Mesothelial cell of epicardium (in vitro differentiated cells): ENCODE data around the gene FNIP2. TPM values are rescaled to one million over a fixed set of nuclear protein-coding genes. Genes with fewer than 3 reads are reported as not detected.

ENCODE experiments used
- DNase-seq, 2 experiments: peaks; one replicate each; pipeline ENCODE4 v3.0.0; 2021; ENCODE audit warnings: low spot score in 2 of 2; ENCODE audit not compliant: unreplicated experiment in 2 of 2
- H3K27ac Mint-ChIP-seq: 2 replicates; pipeline ENCODE4 v1.8.0; 2021; ENCODE audit warnings: mixed read lengths
- H3K27me3 Mint-ChIP-seq: 2 replicates; pipeline ENCODE4 v1.8.0; 2021; ENCODE audit warnings: low read depth, mixed read lengths
- H3K36me3 Mint-ChIP-seq: 2 replicates; pipeline ENCODE4 v1.8.0; 2021; ENCODE audit warnings: mixed read lengths
- H3K4me1 Mint-ChIP-seq: 2 replicates; pipeline ENCODE4 v1.8.0; 2021; ENCODE audit warnings: mixed read lengths
- H3K4me3 Mint-ChIP-seq: 2 replicates; pipeline ENCODE4 v1.8.0; 2021; ENCODE audit warnings: mild to moderate bottlenecking, moderate library complexity, mixed read lengths
- H3K9me3 Mint-ChIP-seq: 2 replicates; pipeline ENCODE4 v1.8.0; 2021; ENCODE audit warnings: mixed read lengths
- CTCF ChIP-seq: fragments of 200-600 bp; sonication (generic); IDR thresholded peaks from one replicate; pipeline ENCODE4 v1.5.0; 2021; ENCODE audit warnings: antibody characterized with exemption; ENCODE audit not compliant: unreplicated experiment
- total RNA-seq: library from RNA; stranded (reverse); gene quantifications from 3 replicates; pipeline ENCODE4 v1.2.1, GENCODE V29; 2021

The FNIP2 gene
- total RNA-seq, 1 donor from 2014 or later = 32.1 TPM

GRCh38 chr4:158836828-158837449, 68.1 kb downstream of the FNIP2 start:
- no peaks in the 10 kb centered on the region for H3K9me3 Mint-ChIP-seq
- no peak overlapping the region for H3K4me3 Mint-ChIP-seq
- H3K4me1 Mint-ChIP-seq = peaks cover 5% of the 10 kb centered on the region
- H3K27ac Mint-ChIP-seq = no peak overlapping the region
- TF ChIP-seq CTCF = no peak
- no peak for DNase-seq
- H3K36me3 Mint-ChIP-seq = peaks cover 41% of the 10 kb centered on the region
- H3K27me3 Mint-ChIP-seq = no peaks in the 10 kb centered on the region

GRCh38 chr4:158837527-158838141, 68.8 kb downstream of the FNIP2 start:
- DNase-seq = no peak
- peaks cover 5% of the 10 kb centered on the region for H3K4me1 Mint-ChIP-seq
- no peak overlapping the region for H3K27ac Mint-ChIP-seq
- H3K4me3 Mint-ChIP-seq = no peak overlapping the region
- H3K36me3 Mint-ChIP-seq = peaks cover 41% of the 10 kb centered on the region
- no peaks in the 10 kb centered on the region for H3K9me3 Mint-ChIP-seq
- no peak for TF ChIP-seq CTCF
- no peaks in the 10 kb centered on the region for H3K27me3 Mint-ChIP-seq

GRCh38 chr4:158840131-158840530, 71.3 kb downstream of the FNIP2 start:
- TF ChIP-seq CTCF = no peak
- Mint-ChIP-seq H3K9me3 (no peaks in the 10 kb centered on the region), H3K4me3 (no peak overlapping the region)

GRCh38 chr4:158841540-158841939, 72.7 kb downstream of the FNIP2 start:
- H3K4me3 Mint-ChIP-seq = no peak overlapping the region
- no peak for DNase-seq
- H3K4me1 Mint-ChIP-seq = no peaks in the 10 kb centered on the region
- no peaks in the 10 kb centered on the region for H3K27me3 Mint-ChIP-seq
- no peak overlapping the region for H3K27ac Mint-ChIP-seq
- no peak for TF ChIP-seq CTCF
- H3K36me3 Mint-ChIP-seq = peaks cover 32% of the 10 kb centered on the region
- no peaks in the 10 kb centered on the region for H3K9me3 Mint-ChIP-seq

More at GRCh38 chr4:158840131-158840530, 71.3 kb downstream of the FNIP2 start:
- Mint-ChIP-seq H3K27ac (no peak overlapping the region), H3K27me3 (no peaks in the 10 kb centered on the region), H3K36me3 (peaks cover 39% of the 10 kb centered on the region), H3K4me1 (no peaks in the 10 kb centered on the region)
- DNase-seq = no peak

- no peak overlapping the region for H3K4me3 Mint-ChIP-seq
- H3K36me3 Mint-ChIP-seq = peaks cover 20% of the 10 kb centered on the region
- no peaks in the 10 kb centered on the region for H3K9me3 Mint-ChIP-seq
- no peak for TF ChIP-seq CTCF
- no peaks in the 10 kb centered on the region for H3K4me1 Mint-ChIP-seq
- no peak overlapping the region for H3K27ac Mint-ChIP-seq
- no peak for DNase-seq
- H3K27me3 Mint-ChIP-seq = no peaks in the 10 kb centered on the region
Measured at GRCh38 chr4:158845311-158846041, 76.7 kb downstream of the FNIP2 start.
